ENCODE data around the gene PROC.
"Not testable (repeated sequence)": the region's sequence is repeated elsewhere in the genome, so short reads cannot be mapped to it uniquely, and the experiment has no call there.

The PROC gene

DNA sequence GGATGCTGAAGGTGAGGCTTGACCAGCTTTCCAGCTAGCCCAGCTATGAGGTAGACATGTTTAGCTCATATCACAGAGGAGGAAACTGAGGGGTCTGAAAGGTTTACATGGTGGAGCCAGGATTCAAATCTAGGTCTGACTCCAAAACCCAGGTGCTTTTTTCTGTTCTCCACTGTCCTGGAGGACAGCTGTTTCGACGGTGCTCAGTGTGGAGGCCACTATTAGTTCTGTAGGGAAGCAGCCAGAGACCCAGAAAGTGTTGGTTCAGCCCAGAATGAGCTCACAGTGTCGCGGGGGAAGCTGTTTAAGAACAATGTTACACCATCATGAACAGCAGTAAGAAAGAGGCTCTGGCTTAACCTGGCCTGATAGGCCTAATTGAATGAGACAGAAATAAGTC lies 11.1 kb downstream of the PROC start:
- no peak for DNase-seq

DNA sequence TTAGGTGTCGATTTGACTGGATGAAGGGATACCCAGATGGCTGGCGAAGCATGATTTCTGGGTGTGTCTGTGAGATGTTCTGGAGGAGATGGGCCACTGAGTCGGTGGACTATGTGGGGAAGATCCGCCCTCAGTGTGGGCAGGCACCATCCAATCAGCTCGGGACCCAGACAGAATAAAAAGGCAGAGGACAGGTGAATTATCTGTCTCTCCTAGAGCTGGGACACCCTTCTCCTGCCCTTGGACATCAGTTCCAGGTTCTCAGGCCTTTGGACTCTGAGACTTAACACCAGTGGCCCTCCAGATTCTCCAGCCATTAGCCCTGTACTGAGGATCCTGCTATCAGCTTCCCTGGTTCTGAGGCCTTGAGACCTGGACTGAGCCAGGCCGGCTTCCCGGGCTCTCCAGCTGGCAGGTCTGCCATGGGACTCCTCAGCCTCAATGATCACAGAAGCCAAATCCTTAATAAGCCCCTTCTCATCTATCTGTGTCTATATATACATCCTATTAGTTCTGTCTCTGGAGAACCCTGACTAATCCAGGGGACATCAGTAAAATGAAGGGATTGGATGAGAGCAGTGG lies 11.7 kb downstream of the PROC start:
- no peak for DNase-seq

DNA sequence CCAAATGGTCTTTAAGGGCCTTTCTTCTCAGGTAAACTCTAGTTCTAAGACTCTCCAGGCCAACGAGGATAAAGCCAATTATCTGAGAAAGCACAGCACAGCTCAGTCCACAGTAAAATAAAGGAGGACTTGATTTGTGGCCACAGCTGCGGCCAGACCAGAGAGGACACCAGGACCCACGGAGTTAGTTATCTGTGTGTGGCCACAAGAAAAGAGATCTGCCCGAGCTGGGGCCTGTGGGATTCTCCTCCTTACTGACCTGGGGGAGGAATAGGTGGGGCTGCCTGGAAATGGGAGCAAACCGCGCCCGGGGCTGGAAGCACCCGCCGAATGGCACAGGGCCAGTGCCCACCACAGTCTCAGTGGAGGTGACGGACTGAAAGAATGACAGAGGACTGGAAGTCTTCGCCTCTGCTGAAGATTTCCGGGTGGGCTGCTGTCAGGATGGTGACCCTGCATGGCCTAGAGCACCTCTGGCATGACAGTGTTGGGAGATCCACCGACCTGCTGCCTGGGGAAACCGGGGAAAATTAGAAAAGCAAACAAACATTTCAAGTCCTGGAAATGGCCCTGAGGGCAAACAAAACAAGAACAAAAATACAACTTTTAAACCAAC lies 13.3 kb downstream of the PROC start:
- no peak for DNase-seq

DNA sequence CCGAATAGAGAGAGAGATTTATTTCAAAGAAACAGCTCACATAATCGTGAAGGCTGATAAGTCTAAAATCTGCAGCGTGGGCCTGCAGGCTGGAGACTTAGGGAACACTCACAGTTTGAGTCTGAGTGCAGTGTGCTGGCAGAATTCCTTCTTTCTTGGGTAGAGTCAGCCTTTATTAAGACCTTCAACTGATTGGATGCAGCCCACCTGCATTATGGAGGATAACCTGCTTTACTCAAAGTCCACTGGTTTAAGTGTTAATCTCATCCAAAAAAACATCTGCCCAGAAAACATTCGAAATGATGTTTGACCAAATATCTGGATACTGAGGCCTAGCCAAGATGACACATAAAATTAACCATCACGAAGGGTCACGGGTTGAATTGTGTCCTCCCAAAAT lies 16.3 kb downstream of the PROC start:
- DNase-seq, result no peak

DNA sequence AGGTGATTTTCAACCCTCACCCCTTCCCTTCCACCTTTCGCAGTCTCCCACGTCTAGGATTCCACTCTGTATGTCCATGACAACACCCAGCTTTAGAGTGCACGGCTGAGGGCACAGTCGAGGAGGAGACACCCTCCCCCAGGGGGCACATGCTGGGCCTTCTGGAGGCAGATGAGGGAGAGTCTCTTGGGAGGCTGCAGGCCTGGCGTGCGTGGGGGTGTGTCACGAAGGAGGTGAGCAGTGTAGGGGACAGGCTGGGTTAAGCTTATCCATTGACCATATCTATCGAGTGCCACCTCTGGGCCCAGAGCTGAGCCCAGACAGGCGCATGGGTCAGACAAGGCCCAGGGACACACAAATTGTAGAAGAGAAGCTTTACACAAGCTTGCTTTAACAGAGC lies 18.8 kb downstream of the PROC start:
- DNase-seq, result no peak

DNA sequence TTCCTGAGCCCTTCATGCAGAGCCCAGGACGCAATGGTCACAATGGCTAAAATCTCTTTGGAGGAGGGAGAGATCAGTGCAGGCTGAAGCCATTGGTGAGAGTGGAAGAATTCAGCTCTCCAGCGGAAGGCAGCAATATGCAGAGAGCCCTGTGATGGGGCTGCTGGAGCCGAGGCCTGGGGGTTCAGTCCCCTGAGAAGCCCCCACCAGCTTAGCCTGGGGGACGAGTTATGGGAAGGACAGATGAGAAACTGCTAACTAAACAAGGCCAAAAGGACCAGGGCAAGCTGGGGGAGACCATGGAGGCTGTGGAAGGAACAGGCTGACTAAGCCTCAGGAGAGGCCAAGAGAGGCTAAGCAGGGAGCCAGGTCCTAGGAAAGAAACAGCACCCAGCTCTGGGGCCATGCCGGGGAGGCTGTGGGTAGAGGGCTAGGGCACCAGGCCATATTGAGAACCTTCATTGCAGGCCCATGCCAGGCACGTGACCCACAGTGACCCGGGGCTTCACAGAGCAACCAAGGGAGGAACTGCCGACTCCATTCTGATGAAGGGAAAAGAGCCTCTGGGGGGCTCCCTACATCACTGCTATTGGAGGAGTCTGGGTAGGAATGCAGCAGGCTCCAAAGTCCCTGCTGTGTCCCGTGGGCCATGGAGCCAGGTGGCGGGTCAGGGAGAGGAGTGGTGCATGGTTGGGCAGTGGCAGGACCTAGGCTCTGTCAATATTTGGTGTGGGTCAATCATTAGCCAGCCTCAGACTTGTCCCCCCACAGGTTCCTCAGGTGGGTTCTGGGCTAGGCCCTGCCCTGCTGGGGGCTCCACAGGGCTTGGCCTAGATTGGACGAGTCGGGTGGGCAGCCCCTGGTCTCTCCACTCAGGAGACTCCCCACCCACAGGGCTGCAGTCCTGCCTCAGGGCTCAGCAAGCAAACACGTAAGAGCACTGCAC lies 19.8 kb downstream of the PROC start:
- no peak for DNase-seq

DNA sequence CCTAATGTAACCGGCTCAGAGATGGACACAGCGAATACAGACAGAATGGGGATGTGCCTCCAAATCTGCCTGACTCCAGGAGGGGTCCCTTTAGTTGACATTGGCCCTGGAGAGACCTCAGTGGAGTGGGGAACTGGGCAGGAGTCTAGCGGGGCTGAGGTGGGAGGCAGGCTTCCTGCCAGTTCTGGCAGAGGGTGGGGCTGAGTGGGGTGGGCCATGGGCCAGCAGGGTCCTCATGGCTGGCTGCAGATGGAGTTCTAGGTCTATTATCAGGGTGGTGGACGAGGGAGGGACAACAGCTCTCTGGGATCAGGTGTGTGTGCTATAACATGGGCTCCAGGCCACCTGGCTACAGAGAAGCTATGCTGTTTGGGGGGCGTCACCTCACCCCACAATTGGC lies 21.1 kb downstream of the PROC start:
- no peak for DNase-seq

DNA sequence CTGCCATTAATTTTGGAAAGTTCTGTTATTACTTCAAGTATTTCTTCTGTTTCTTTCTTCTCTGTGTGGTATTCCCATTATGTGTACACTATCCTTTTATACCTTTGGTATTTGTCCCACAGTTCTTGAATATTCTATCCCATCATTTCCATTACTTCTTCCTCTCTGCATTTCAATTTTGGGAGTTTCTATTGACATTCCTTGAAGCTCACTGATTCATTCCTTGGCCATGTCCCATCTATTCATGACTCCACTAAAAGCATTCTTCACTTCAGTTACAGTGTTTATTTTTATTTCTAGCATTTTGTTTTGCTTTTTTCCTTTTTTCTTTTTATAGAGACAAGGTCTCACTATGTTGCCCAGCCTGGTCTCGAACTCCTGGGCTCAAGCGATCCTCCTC lies 30.3 kb downstream of the PROC start:
- no peak for DNase-seq

DNA sequence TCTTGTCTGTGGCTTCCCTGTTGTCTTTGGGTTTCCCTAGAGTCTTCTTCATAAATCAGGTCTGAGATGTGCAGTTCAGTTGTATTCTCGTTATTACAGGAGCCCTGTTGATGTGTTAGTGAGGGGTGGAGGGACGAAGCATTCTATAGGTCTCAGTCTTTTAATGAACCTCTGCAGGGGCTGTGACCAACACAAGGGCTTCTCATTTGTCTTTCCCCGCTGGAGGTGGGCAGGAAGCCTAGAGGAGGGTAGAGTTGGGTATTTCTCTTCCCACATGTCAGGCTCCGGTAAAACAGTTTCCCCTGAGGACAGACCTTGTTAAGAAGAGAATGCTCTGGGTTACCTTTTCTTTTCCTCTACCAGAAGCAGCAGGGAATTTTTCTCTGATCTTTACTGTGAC lies 31.2 kb downstream of the PROC start:
- no peak for DNase-seq

DNA sequence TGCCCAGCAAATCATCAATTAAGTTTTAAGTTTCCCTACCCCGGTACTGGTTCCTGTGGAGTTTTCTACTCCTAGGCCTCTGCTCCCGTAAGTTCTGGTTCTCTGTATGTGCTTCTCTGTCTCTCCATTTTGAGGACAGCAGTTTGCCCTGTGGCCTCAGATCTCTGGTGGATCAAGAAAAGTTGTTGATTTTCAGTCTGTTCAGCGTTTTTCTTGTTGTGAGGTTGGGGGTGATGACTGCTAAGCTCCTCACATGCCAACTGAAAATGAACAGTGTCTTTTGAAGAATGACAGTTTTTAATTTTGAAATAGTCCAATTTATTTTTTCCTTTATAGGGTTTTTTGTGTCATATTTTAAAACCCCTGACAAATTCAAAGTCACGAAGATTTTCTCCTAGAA lies 31.7 kb downstream of the PROC start:
- DNase-seq, result no peak

DNA sequence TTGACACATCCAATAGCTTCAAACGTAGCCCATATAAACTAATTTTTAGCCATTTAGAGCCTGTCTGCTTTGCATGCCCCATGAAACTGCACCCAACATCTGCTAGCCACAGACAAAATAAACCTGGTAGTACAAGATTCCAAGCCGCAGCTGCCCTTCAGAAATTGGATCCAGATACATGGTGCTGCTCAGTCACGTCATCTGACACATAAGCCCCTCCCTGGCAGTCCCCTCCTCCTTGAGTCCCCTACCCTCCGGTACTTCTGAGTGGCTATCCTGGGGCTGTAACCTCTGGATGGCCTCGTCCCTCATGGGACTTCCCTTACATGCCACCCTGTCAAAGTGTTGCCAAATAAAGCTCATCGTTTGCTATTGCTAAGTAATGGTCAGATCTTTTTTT lies 33.8 kb downstream of the PROC start:
- DNase-seq, result no peak

DNA sequence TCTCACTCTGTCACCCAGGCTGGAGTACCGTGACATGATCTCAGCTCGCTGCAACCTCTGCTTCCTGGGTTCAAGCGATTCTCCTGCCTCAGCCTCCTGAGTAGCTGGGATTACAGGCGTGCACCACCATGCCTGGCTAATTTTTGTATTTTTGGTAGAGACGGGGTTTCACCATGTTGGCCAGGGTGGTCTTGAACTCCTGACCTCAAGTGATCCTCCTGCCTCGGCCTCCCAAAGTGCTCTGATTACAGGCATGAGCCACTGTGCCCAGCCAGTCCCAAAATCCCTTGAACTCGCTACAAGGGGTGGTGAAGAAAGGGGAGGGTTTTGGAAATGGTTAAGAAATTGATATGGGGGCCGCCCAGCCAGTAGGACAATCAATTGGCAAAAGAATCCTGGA lies 34.2 kb downstream of the PROC start:
- DNase-seq, result not testable (repeated sequence)

DNA sequence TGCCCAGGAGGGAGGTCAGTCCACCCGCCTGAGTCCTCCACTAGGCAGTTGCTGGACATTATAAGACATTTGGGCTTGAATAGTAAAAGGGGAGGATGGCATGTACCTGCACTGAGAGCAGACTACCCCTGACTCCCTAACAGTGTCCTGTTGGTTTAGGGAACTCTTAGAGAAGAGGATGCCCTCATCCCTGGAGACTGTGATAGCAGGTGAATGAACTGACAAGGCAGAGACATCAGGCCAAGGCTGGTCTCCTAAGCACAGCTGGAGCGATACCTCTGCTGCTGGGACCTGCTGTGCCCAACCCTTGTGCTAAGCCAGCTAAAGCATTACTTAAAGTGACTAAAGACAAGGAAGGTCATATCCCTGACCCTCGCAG lies 34.8 kb downstream of the PROC start:
- DNase-seq, result no peak

DNA sequence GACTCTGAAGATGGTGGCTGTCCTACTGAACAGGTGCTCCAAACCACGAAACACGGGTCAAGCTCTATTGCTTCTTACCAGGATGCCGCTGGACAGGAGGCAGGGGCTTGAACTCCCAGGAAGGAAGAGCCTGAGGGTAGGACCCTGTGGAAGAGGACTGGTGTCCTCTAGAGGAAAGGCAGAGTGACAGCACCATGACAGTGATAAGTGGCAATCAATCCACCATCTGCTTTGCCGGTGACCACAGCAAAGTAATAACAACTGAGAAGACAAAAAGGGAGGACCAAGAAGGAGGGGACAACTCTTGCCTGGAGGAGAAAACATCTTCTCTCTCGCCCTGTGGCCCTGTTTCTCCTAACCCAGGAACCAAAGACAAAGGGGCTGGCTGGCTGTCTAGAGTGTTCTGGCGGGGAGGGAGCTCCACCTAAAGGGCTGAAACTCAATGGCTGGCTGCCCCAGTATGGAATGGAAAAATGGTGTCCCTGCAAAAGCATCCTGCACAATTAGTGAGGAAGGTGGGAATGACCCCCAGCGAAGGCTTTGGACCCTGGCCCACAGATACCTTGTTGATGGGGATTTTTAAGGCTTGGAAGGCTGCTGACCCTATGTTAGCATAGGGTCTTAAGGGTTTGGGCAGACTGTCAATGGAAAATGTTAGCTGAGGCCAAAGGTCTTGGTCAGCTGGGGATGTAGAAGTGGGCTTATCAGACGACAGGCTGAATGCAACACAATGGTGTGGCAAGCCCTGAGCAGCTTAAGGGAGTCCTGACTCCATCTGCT lies 35.4 kb downstream of the PROC start:
- DNase-seq, result peak; percentile 54

DNA sequence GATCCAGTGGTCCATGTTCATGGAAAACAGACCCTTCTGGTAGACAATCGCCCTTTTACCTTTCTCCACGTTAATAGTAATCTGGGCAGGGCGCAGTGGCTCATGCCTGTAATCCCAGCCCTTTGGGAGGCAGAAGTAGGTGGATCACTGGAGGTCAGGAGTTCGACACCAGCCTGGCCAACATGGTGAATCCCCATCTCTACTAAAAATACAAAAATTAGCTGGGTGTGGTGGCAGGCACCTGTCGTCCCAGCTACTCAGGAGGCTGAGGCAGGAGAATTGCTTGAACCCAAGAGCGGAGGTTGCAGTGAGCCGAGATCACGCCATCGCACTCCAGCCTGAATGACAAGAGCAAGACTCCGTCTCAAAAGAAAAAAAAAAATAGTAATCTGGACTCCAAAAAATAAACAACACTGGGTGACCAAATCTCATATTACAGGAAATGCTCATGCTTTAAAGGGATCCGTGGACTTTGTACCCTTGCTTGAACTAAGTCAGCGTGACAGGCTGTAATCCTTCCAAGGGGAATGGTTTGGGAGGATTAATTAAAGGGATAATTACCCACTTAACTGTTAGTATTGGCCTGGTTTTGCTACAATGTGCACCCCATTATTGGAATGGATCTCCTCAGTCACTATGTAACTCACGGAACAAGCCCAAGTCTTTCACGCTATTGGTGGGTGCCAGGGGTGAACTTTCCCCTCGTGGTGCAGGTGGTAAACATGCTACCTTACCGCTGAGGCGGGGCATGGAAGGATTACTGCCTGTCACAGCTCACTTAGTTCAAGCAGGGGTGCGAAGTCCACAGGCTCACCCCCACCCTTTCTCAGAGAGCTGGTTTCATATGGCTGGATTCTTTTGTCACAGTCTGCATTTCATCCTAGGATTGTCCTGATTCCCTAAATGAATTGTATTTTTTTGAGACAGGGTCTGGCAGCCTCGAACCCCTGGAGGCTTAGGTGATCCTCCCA lies 36.7 kb downstream of the PROC start:
- DNase-seq, result no peak

DNA sequence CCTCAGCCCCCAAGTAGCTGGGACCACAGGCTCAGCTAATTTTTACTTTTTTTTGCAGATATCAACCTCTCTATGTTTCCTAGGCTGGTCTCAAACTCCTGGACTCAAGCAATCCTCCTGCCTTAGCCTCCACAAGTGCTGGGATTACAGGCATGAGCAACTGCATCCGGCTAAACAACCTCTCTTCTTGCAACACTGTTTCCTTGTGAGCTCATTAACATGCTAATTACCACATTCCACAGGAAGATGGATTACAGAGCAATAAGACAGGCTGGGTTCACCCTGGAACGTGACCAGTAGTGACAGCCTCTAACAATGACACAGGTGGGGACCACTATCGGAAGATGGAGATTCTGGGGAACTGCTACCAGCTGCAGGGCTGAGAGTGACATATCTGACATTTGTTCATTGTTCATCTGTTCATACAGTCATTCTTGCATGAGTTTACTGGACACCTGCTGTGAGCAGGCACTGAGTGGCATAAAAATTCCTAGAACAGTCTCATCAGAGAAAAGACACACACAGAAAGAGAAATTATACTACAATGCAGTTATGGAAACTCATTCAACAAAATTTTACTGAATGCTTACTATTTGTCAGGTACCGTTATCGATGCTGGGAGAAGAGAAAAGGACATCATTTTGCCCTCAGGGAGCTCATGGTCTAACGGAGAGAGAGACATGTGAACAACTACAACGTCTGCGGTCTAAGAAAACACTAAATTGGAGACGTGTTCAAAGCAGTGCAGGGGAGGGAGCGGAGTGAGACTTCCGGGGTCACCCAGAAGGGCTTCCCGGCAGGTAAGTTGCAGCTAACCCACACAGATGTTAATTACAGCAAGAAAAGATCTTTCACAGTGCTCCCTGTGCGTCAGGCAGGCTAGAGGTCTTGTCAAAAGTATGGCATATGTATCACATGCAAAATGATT lies 37.6 kb downstream of the PROC start:
- no peak for DNase-seq

DNA sequence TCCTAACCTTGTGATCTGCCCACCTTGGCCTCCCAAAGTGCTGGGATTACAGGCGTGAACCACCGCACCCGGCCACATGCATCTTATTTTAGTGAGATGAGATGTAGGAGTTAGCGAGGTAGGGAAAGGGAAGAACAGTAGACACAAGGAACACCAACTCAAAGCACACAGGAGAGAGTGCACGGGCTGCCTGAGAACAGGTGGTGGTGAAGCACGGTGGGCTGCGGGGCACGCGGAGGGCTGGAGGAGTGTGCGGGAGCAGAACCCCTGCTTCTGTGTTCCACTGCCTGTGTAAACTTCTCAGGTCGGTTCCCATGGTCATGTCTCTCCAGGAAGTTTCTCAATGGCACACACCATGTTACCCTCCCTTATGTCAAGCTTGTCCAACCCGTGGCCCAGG lies 38.7 kb downstream of the PROC start:
- no peak for DNase-seq

DNA sequence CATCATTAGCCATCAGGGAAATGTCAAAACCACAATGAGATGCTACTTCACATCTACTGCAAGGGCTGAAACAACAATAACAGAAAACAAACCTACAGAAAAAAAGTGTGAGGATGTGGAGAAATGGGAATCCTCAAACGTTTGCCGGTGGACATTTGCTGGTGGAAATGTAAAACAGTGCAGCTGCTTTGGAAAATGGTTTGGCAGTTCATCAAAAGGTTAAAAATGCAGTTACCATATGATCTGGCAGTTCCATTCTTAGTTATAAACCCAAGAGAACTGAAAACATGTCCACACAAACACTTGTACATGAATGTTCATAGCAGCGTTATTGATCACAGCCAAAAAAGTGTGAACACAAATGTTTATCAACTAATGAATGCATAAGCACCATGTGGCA lies 44.2 kb downstream of the PROC start:
- no peak for DNase-seq

DNA sequence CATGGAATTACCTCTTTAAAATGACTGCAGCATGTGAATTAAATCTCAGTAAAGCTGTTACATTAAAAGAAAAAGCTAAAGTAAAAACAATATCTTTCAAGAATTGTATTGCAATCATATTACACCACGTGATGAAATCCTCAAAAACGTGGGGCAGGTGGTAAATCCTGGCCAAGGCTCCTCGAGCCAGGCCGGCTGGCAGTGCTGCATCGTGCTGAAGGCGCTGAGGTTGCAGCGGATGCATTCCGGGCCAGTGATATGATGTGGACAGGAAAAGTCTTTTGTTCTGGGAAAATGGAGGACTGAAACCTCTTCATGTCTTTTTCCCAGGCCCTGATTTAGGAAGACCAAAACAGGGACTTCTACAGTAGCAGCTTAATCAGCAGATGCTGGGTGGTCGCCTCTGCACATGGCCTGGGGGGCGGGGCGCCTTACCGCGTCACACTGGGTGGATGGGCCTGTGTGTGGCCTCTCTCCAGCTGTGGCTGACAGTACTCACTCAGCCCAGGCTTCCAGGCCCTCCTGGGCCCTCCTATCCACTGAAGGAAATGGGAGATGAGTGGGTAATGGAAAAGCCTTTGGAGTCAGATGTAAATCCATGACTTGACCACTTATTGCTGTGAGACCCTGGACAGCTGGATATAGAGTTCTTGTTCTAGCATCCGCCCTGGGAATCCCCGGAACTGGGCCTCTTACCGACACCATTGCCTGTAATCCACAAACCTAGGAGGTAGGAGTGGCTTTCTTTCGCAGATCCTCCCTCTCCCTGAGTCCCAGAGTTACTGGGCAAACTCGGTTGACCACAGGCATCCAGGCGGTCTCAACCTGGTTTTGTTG lies 45.1 kb downstream of the PROC start:
- DNase-seq, result no peak
